Measurements from ENCODE around the gene CA4.

- TF ChIP-seq CTCF (IDR thresholded peaks at IDR 0.05; ENCODE audit: insufficient read depth, low read length, poor library complexity, severe bottlenecking) (no peak), EZH2phosphoT487 (conservative IDR thresholded peaks at IDR 0.05; ENCODE audit: low read length) (no peak)
Measured at GRCh38 chr17:60149691-60150582, at the start of gene CA4.

Data from SU-DHL-6 (cell line).